ENCODE measurements around the gene SCTR. TPM values are rescaled to one million over a fixed set of nuclear protein-coding genes. Genes with fewer than 3 reads are reported as not detected.

The SCTR gene
- total and polyA plus RNA-seq, 2 of the 13 experiments (the other 11 are each of a cell fraction or from before 2014, with no cell fraction given): not detected

DNA sequence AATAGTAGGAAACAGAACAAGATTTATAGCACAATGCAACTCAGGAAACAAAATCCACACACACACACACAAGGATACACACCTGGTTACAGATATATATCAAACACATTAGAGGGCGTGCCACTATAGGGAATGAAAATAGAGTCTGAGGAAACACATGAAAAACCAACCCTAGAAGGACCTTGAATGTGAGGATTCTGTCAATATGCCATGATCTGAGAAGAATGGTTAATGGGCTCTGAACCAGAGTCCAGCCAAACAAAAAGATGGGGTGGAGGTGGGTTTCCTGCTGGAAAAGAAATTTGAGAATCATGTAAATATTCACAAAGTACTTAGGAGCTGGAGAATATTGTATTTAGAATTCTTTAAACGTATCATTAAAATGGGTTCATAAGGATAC lies 100.5 kb downstream of the SCTR start (continued):
- TF ChIP-seq ZNF556 (CRISPR knock-in tag; IDR thresholded peaks at IDR 0.05; ENCODE audit: borderline replicate concordance): no peak
- no peak for TF ChIP-seq MBD4 (IDR thresholded peaks at IDR 0.05; ENCODE audit: borderline replicate concordance, low read length)
- no peak for TF ChIP-seq ZNF232 (CRISPR knock-in tag; IDR thresholded peaks at IDR 0.05; ENCODE audit: borderline replicate concordance)
- no peak for TF ChIP-seq ZNF441 (CRISPR knock-in tag; IDR thresholded peaks at IDR 0.05; ENCODE audit: borderline replicate concordance)
- 0 out of 2 replicates have a peak, but pooled peaks have one; percentile 14 for TF ChIP-seq ZNF331 (CRISPR knock-in tag; IDR thresholded peaks at IDR 0.05)
- TF ChIP-seq MIXL1 (CRISPR knock-in tag; IDR thresholded peaks at IDR 0.05): 0 out of 2 replicates have a peak, but pooled peaks have one; percentile 27
- TF ChIP-seq CEBPG (CRISPR knock-in tag; IDR thresholded peaks at IDR 0.05): 0 out of 2 replicates have a peak, but pooled peaks have one; percentile 4
- TF ChIP-seq RFX1 (IDR thresholded peaks at IDR 0.05): no peak
- 0 out of 2 replicates have a peak, but pooled peaks have one; percentile 28 for TF ChIP-seq SP5 (CRISPR knock-in tag; IDR thresholded peaks at IDR 0.05; ENCODE audit: borderline replicate concordance, low read depth)
- no peak for TF ChIP-seq ATF3 (CRISPR knock-in tag; IDR thresholded peaks at IDR 0.05)
- TF ChIP-seq SP4 (CRISPR knock-in tag; IDR thresholded peaks at IDR 0.05): no peak
- no peak for TF ChIP-seq ZNF3 (CRISPR knock-in tag; IDR thresholded peaks at IDR 0.05)
- no peak for TF ChIP-seq CAMTA2 (CRISPR knock-in tag; IDR thresholded peaks at IDR 0.05; ENCODE audit: borderline replicate concordance)
- no peak for TF ChIP-seq PCBP2 (optimal IDR thresholded peaks at IDR 0.05; ENCODE audit: low read depth, low read length, poor library complexity, severe bottlenecking)
- no peak for TF ChIP-seq DPF2 (CRISPR knock-in tag; IDR thresholded peaks at IDR 0.05; ENCODE audit: borderline replicate concordance, low read depth)
- TF ChIP-seq TBX3 (IDR thresholded peaks at IDR 0.05; ENCODE audit: borderline replicate concordance): no peak
- TF ChIP-seq ZSCAN30 (CRISPR knock-in tag; IDR thresholded peaks at IDR 0.05): no peak
- no peak for TF ChIP-seq ZNF580 (CRISPR knock-in tag; IDR thresholded peaks at IDR 0.05; ENCODE audit: borderline replicate concordance, low read depth)
- TF ChIP-seq TSC22D2 (CRISPR knock-in tag; IDR thresholded peaks at IDR 0.05; ENCODE audit: borderline replicate concordance): no peak
- TF ChIP-seq, protein P1, sequence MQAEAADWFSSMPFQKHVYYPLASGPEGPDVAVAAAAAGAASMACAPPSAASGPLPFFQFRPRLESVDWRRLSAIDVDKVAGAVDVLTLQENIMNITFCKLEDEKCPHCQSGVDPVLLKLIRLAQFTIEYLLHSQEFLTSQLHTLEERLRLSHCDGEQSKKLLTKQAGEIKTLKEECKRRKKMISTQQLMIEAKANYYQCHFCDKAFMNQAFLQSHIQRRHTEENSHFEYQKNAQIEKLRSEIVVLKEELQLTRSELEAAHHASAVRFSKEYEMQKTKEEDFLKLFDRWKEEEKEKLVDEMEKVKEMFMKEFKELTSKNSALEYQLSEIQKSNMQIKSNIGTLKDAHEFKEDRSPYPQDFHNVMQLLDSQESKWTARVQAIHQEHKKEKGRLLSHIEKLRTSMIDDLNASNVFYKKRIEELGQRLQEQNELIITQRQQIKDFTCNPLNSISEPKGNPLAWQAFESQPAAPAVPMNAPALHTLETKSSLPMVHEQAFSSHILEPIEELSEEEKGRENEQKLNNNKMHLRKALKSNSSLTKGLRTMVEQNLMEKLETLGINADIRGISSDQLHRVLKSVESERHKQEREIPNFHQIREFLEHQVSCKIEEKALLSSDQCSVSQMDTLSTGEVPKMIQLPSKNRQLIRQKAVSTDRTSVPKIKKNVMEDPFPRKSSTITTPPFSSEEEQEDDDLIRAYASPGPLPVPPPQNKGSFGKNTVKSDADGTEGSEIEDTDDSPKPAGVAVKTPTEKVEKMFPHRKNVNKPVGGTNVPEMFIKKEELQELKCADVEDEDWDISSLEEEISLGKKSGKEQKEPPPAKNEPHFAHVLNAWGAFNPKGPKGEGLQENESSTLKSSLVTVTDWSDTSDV (CRISPR knock-in tag; IDR thresholded peaks at IDR 0.05): no peak
- TF ChIP-seq, protein P2, sequence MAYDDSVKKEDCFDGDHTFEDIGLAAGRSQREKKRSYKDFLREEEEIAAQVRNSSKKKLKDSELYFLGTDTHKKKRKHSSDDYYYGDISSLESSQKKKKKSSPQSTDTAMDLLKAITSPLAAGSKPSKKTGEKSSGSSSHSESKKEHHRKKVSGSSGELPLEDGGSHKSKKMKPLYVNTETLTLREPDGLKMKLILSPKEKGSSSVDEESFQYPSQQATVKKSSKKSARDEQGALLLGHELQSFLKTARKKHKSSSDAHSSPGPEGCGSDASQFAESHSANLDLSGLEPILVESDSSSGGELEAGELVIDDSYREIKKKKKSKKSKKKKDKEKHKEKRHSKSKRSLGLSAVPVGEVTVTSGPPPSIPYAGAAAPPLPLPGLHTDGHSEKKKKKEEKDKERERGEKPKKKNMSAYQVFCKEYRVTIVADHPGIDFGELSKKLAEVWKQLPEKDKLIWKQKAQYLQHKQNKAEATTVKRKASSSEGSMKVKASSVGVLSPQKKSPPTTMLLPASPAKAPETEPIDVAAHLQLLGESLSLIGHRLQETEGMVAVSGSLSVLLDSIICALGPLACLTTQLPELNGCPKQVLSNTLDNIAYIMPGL (CRISPR knock-in tag; IDR thresholded peaks at IDR 0.05; ENCODE audit: borderline replicate concordance in 1 of 2, low read depth in 1 of 2): 0 out of 4 replicates have a peak, but pooled peaks of 1 of the 2 experiments have one; percentile 3
- no peak for TF ChIP-seq GZF1 (CRISPR knock-in tag; IDR thresholded peaks at IDR 0.05)
- no peak for TF ChIP-seq SAFB2 (CRISPR knock-in tag; IDR thresholded peaks at IDR 0.05; ENCODE audit: borderline replicate concordance, low read depth)
- TF ChIP-seq ZNF460 (CRISPR knock-in tag; IDR thresholded peaks at IDR 0.05; ENCODE audit: borderline replicate concordance): no peak
- peak; percentile 62 for TF ChIP-seq RARA (CRISPR knock-in tag; IDR thresholded peaks at IDR 0.05)
- no peak for TF ChIP-seq CCDC6 (CRISPR knock-in tag; IDR thresholded peaks at IDR 0.05)
- no peak for TF ChIP-seq SKI (IDR thresholded peaks at IDR 0.05; ENCODE audit: partially characterized antibody)
